Measurements from ENCODE around the gene RPLP2.

- no peak for TF ChIP-seq POLR2A (IDR thresholded peaks at IDR 0.05; ENCODE audit: low read depth, low read length)
- no peak for TF ChIP-seq TAF1 (IDR thresholded peaks at IDR 0.05; ENCODE audit: borderline replicate concordance, low read depth, low read length)
- no peak for TF ChIP-seq POLR2AphosphoS5 (IDR thresholded peaks at IDR 0.05; ENCODE audit: low read depth, low read length)
These were observed 21.6 kb upstream of the RPLP2 start for GRCh38 chr11:788009-788640.

Data from GM12892 (cell line).